ENCODE data around the gene CCDC171. TPM values are rescaled to one million over a fixed set of nuclear protein-coding genes. Genes with fewer than 3 reads are reported as not detected.

Gene CCDC171
- total RNA-seq, 1 donor from 2014 or later, result 1.2 TPM

GRCh38 chr9:15977438-15977837, 424.6 kb downstream of the CCDC171 start:
- Histone ChIP-seq H3K27ac (ENCODE audit: low read depth, low read length) (no peak overlapping the region), H3K4me2 (ENCODE audit: low read length) (no peak overlapping the region), H3K79me2 (ENCODE audit: insufficient read depth, low read length) (no peaks in the 10 kb centered on the region), H3K4me1 (ENCODE audit: insufficient read depth, low read length) (no peaks in the 10 kb centered on the region), H2AFZ (ENCODE audit: low read depth, low read length) (no peak overlapping the region), H3K9me3 (ENCODE audit: insufficient read depth, low read depth, low read length) (no peaks in the 10 kb centered on the region), H4K20me1 (ENCODE audit: insufficient read depth, low read length) (no peaks in the 10 kb centered on the region), H3K36me3 (ENCODE audit: insufficient read depth, low read length) (no peaks in the 10 kb centered on the region), H3K27me3 (ENCODE audit: insufficient read depth, low read length) (no peaks in the 10 kb centered on the region), H3K4me3 (ENCODE audit: insufficient read depth, low read depth, low read length) (no peak overlapping the region), H3K9ac (ENCODE audit: low read length) (no peak overlapping the region)
- H3K27ac Mint-ChIP-seq (ENCODE audit: unreplicated experiment), result no peak overlapping the region
- no peak overlapping the region for H3K4me3 Mint-ChIP-seq (ENCODE audit: unreplicated experiment)
- peak; percentile 11 for DNase-seq (ENCODE audit: low read depth)
- H3K4me1 Mint-ChIP-seq (ENCODE audit: low read depth, unreplicated experiment), result peaks cover 8% of the 10 kb centered on the region
- no peaks in the 10 kb centered on the region for H3K36me3 Mint-ChIP-seq (ENCODE audit: low read depth, unreplicated experiment)
- H3K9me3 Mint-ChIP-seq (ENCODE audit: unreplicated experiment), result no peaks in the 10 kb centered on the region
- TF ChIP-seq CTCF (IDR thresholded peaks at IDR 0.05; ENCODE audit: insufficient read depth, low read depth, low read length) (no peak), EZH2 (IDR thresholded peaks at IDR 0.05; ENCODE audit: insufficient read depth, low read length) (no peak)
- no peak for FAIRE-seq
- H3K27me3 Mint-ChIP-seq (ENCODE audit: low read depth, unreplicated experiment), result no peaks in the 10 kb centered on the region

GRCh38 chr9:15982182-15982581, 429.3 kb downstream of the CCDC171 start:
- H3K27me3 Mint-ChIP-seq (ENCODE audit: low read depth, unreplicated experiment), result no peaks in the 10 kb centered on the region
- no peak for DNase-seq (ENCODE audit: low read depth)

More at GRCh38 chr9:15982182-15982581, 429.3 kb downstream of the CCDC171 start:
- H4K20me1 ChIP-seq (ENCODE audit: insufficient read depth, low read length), result no peaks in the 10 kb centered on the region
- no peaks in the 10 kb centered on the region for H3K79me2 ChIP-seq (ENCODE audit: insufficient read depth, low read length)
- no peaks in the 10 kb centered on the region for H3K36me3 ChIP-seq (ENCODE audit: insufficient read depth, low read length)
- H3K9ac ChIP-seq (ENCODE audit: low read length), result no peak overlapping the region
- Mint-ChIP-seq H3K4me3 (ENCODE audit: unreplicated experiment) (no peak overlapping the region), H3K36me3 (ENCODE audit: low read depth, unreplicated experiment) (no peaks in the 10 kb centered on the region), H3K9me3 (ENCODE audit: unreplicated experiment) (no peaks in the 10 kb centered on the region), H3K4me1 (ENCODE audit: low read depth, unreplicated experiment) (peaks cover 8% of the 10 kb centered on the region), H3K27ac (ENCODE audit: unreplicated experiment) (no peak overlapping the region)
- H3K4me3 ChIP-seq (ENCODE audit: insufficient read depth, low read depth, low read length), result no peak overlapping the region
- no peak overlapping the region for H3K27ac ChIP-seq (ENCODE audit: low read depth, low read length)
- H3K4me2 ChIP-seq (ENCODE audit: low read length), result no peak overlapping the region
- no peak for TF ChIP-seq EZH2 (IDR thresholded peaks at IDR 0.05; ENCODE audit: insufficient read depth, low read length)
- no peak for TF ChIP-seq CTCF (IDR thresholded peaks at IDR 0.05; ENCODE audit: insufficient read depth, low read depth, low read length)
- H3K9me3 ChIP-seq (ENCODE audit: insufficient read depth, low read depth, low read length), result no peaks in the 10 kb centered on the region
- no peaks in the 10 kb centered on the region for H3K4me1 ChIP-seq (ENCODE audit: insufficient read depth, low read length)
- H2AFZ ChIP-seq (ENCODE audit: low read depth, low read length), result no peak overlapping the region
- no peaks in the 10 kb centered on the region for H3K27me3 ChIP-seq (ENCODE audit: insufficient read depth, low read length)
- FAIRE-seq, result no peak

Measured in astrocyte (in vitro differentiated cells and primary cell).